ENCODE measurements around the gene ARHGAP12.

Gene ARHGAP12

GRCh38 chr10:31782701-31783100 lies 145.9 kb downstream of the ARHGAP12 start:
- no peak for DNase-seq (ENCODE audit: low read depth)
- TF ChIP-seq CTCF (IDR thresholded peaks at IDR 0.05; ENCODE audit: low read length, missing control alignments), result no peak
- no peak overlapping the region for H3K4me3 ChIP-seq (replicated peaks; ENCODE audit: low read depth, low read length)

- TF ChIP-seq CTCF (IDR thresholded peaks at IDR 0.05; ENCODE audit: low read length, missing control alignments), result no peak
- no peak for DNase-seq (ENCODE audit: low read depth)
- no peak overlapping the region for H3K4me3 ChIP-seq (replicated peaks; ENCODE audit: low read depth, low read length)
Observed at GRCh38 chr10:31780717-31781116, 147.9 kb downstream of the ARHGAP12 start.

GRCh38 chr10:31778627-31779026 lies 150.0 kb downstream of the ARHGAP12 start:
- no peak for DNase-seq (ENCODE audit: low read depth)
- no peak overlapping the region for H3K4me3 ChIP-seq (replicated peaks; ENCODE audit: low read depth, low read length)
- no peak for TF ChIP-seq CTCF (IDR thresholded peaks at IDR 0.05; ENCODE audit: low read length, missing control alignments)

- no peak overlapping the region for H3K4me3 ChIP-seq (replicated peaks; ENCODE audit: low read depth, low read length)
- TF ChIP-seq CTCF (IDR thresholded peaks at IDR 0.05; ENCODE audit: low read length, missing control alignments), result no peak
- no peak for DNase-seq (ENCODE audit: low read depth)
Observed at GRCh38 chr10:31776159-31776558, 152.5 kb downstream of the ARHGAP12 start.

- no peak for DNase-seq (ENCODE audit: low read depth)
- no peak overlapping the region for H3K4me3 ChIP-seq (replicated peaks; ENCODE audit: low read depth, low read length)
- TF ChIP-seq CTCF (IDR thresholded peaks at IDR 0.05; ENCODE audit: low read length, missing control alignments), result no peak
Observed at GRCh38 chr10:31774928-31775650, 153.5 kb downstream of the ARHGAP12 start.

- no peak for DNase-seq (ENCODE audit: low read depth)
- H3K4me3 ChIP-seq (replicated peaks; ENCODE audit: low read depth, low read length), result no peak overlapping the region
- no peak for TF ChIP-seq CTCF (IDR thresholded peaks at IDR 0.05; ENCODE audit: low read length, missing control alignments)
Observed at GRCh38 chr10:31774299-31774900, 154.2 kb downstream of the ARHGAP12 start.
